ENCODE data around the gene TCHHL1. TPM values are rescaled to one million over a fixed set of nuclear protein-coding genes. Genes with fewer than 3 reads are reported as not detected.

TCHHL1 gene
- total and polyA plus RNA-seq, 2 donors from 2014 or later, result not detected

GRCh38 chr1:152109998-152110294, 21.1 kb upstream of the TCHHL1 start:
- intact Hi-C loops (cut with DNase I), result no loop called here
- H3K36me3 ChIP-seq (ENCODE audit: control insufficient read depth in 2 of 3, insufficient read depth in 3 of 3, low read length in 3 of 3), result no peaks in the 10 kb centered on the region

GRCh38 chr1:152109231-152109997, 20.6 kb upstream of the TCHHL1 start:
- Histone ChIP-seq H3K4me3 (ENCODE audit: low read length in 3 of 3) (peak overlapping the region in 2 of 3 donors; percentile 49 to 51), H3K4me1 (ENCODE audit: control insufficient read depth in 2 of 3, insufficient read depth in 2 of 3, low read depth in 1 of 3, low read length in 3 of 3) (peaks cover 0 to 18% (median 0%) of the 10 kb centered on the region in 3 donors), H3K27ac (ENCODE audit: low read depth in 2 of 2, low read length in 2 of 2) (no peak overlapping the region), H3K27me3 (ENCODE audit: control insufficient read depth, insufficient read depth, low read length) (peaks cover 68% of the 10 kb centered on the region), H3K9me3 (ENCODE audit: control insufficient read depth in 2 of 3, insufficient read depth in 1 of 3, low read length in 3 of 3) (peaks cover 0 to 3% (median 0%) of the 10 kb centered on the region in 3 donors), H3K9ac (ENCODE audit: low read length in 3 of 3) (no peak overlapping the region), H3K36me3 (ENCODE audit: control insufficient read depth in 2 of 3, insufficient read depth in 3 of 3, low read length in 3 of 3) (no peaks in the 10 kb centered on the region)
- FAIRE-seq, result no peak
- peak in 4 of 5 donors; percentile 4 to 43 (median 18) for DNase-seq
- intact Hi-C loops (cut with DNase I), result no loop called here
- TF ChIP-seq CTCF (IDR thresholded peaks at IDR 0.05; ENCODE audit: borderline replicate concordance, extremely low read depth, insufficient read depth), result no peak

More at GRCh38 chr1:152109998-152110294, 21.1 kb upstream of the TCHHL1 start:
- Histone ChIP-seq H3K27me3 (ENCODE audit: control insufficient read depth, insufficient read depth, low read length) (peaks cover 72% of the 10 kb centered on the region), H3K4me3 (ENCODE audit: low read length in 3 of 3) (peak overlapping the region in 2 of 3 donors; percentile 51 to 55), H3K9ac (ENCODE audit: low read length in 3 of 3) (no peak overlapping the region), H3K27ac (ENCODE audit: low read depth in 2 of 2, low read length in 2 of 2) (no peak overlapping the region), H3K9me3 (ENCODE audit: control insufficient read depth in 2 of 3, insufficient read depth in 1 of 3, low read length in 3 of 3) (peaks cover 0 to 3% (median 0%) of the 10 kb centered on the region in 3 donors), H3K4me1 (ENCODE audit: control insufficient read depth in 2 of 3, insufficient read depth in 2 of 3, low read depth in 1 of 3, low read length in 3 of 3) (peaks cover 0 to 18% (median 0%) of the 10 kb centered on the region in 3 donors)
- FAIRE-seq (no peak), DNase-seq (peak in 1 of 5 donors; percentile 27)
- TF ChIP-seq CTCF (IDR thresholded peaks at IDR 0.05; ENCODE audit: borderline replicate concordance, extremely low read depth, insufficient read depth), result no peak

- no peak for FAIRE-seq
- H3K4me3 ChIP-seq (ENCODE audit: low read length in 3 of 3), result no peak overlapping the region
- H3K27me3 ChIP-seq (ENCODE audit: control insufficient read depth, insufficient read depth, low read length), result peaks cover 62% of the 10 kb centered on the region
- H3K4me1 ChIP-seq (ENCODE audit: control insufficient read depth in 2 of 3, insufficient read depth in 2 of 3, low read depth in 1 of 3, low read length in 3 of 3), result peaks cover 0 to 18% (median 0%) of the 10 kb centered on the region in 3 donors
- no peak for TF ChIP-seq CTCF (IDR thresholded peaks at IDR 0.05; ENCODE audit: borderline replicate concordance, extremely low read depth, insufficient read depth)
- intact Hi-C loops (cut with DNase I), result no loop called here
- DNase-seq, result peak in 3 of 5 donors; percentile 7 to 34 (median 34)
- no peak overlapping the region for H3K9ac ChIP-seq (ENCODE audit: low read length in 3 of 3)
- peaks cover 0 to 3% (median 0%) of the 10 kb centered on the region in 3 donors for H3K9me3 ChIP-seq (ENCODE audit: control insufficient read depth in 2 of 3, insufficient read depth in 1 of 3, low read length in 3 of 3)
- no peaks in the 10 kb centered on the region for H3K36me3 ChIP-seq (ENCODE audit: control insufficient read depth in 2 of 3, insufficient read depth in 3 of 3, low read length in 3 of 3)
- no peak overlapping the region for H3K27ac ChIP-seq (ENCODE audit: low read depth in 2 of 2, low read length in 2 of 2)
These were observed 20.0 kb upstream of the TCHHL1 start for GRCh38 chr1:152108882-152109222.
